AG04450 (cell line): ENCODE measurements around the gene CYS1. TPM values are rescaled to one million over a fixed set of nuclear protein-coding genes. Genes with fewer than 3 reads are reported as not detected.

Source experiments
- CTCF ChIA-PET: fragments of 300-600, 350-600 bp; formaldehyde crosslinking; extraction: SDS; loops from one replicate; lab custom pipeline; 2022; ENCODE audit warnings: antibody characterized with exemption, inconsistent platforms; lab: Charles Lee
- POLR2A ChIA-PET: fragments of 350-600 bp; formaldehyde crosslinking; extraction: SDS; loops from one replicate; lab custom pipeline; 2021; ENCODE audit warnings: antibody characterized with exemption, inconsistent platforms; lab: Yijun Ruan, JAX
- DNase-seq: peaks from one replicate; pipeline ENCODE4 v3.0.0-alpha.2; 2011; ENCODE audit warnings: low read depth, low spot score
- H3K27ac ChIP-seq: one replicate; pipeline ENCODE4 v1.5.1; 2012; ENCODE audit warnings: low read depth, low read length, control low read depth
- H3K27me3 ChIP-seq: one replicate; pipeline ENCODE4 v1.6.0; 2012; ENCODE audit warnings: low read length; ENCODE audit not compliant: control insufficient read depth, insufficient read depth
- H3K4me3 ChIP-seq: 2 replicates; pipeline ENCODE4 v1.5.1; 2011; ENCODE audit warnings: mild to moderate bottlenecking, low read depth, low read length, control low read depth
- H3K9me3 ChIP-seq: 2 replicates; pipeline ENCODE4 v1.5.1; 2012; ENCODE audit warnings: low read length; ENCODE audit not compliant: control insufficient read depth, insufficient read depth
- polyA plus RNA-seq: library from polyadenylated mRNA; depleted of rRNA; stranded (reverse); fragments of >200 nt; gene quantifications from 2 replicates; pipeline ENCODE4 v1.2.3, GENCODE V29; 2011
- TF ChIP-seq, protein P1 (sequence below): IDR thresholded peaks from 2 replicates; pipeline ENCODE4 v1.5.1; 2011; ENCODE audit warnings: low read depth, low read length, control low read depth, inconsistent platforms

The CYS1 gene
- polyA plus RNA-seq, 1 experiment, result 0.12 TPM

DNA sequence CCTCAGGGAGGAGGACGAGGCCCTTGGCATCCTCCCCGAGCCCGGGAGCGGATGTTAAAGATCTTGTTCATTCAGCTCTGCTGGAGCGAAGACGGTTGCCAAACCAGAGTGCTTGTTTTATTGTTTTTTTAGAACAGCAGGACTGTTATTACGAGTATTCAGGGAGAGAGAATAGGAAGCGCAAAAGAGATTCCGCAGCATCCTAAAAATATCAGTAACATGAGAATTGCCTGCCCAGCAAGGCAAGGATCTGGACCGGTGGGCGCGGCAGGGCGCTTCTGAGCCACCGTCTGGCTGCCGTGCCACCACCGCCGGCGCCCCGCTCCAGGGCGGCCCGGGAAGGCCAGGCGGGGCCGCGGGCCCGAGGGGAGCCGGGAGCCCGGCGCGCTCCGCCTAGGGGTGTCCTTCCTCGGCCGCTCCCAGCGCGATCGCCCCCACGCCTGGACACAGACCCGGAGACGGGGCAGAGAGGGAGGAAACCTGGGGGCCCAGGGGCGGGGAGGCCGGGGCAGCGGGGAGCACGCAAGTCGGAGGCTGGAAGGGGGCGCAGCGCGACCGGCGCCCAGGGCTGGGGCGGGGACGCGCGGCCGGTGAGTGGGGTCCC lies 843 bp downstream of the CYS1 start:
- Histone ChIP-seq H3K9me3 (no peaks in the 10 kb centered on the region), H3K27ac (no peak overlapping the region), H3K27me3 (peaks cover 66% of the 10 kb centered on the region), H3K4me3 (peak overlapping the region; percentile 39)
- CTCF ChIA-PET, result interaction anchor here (0.6 to 3.1 kb wide), 5 partner anchors 14 to 356 kb away, joined by 3 to 22 read pairs (median 4); no protein-coding TSS in a partner anchor
- DNase-seq, result no peak
- TF ChIP-seq, protein P1, sequence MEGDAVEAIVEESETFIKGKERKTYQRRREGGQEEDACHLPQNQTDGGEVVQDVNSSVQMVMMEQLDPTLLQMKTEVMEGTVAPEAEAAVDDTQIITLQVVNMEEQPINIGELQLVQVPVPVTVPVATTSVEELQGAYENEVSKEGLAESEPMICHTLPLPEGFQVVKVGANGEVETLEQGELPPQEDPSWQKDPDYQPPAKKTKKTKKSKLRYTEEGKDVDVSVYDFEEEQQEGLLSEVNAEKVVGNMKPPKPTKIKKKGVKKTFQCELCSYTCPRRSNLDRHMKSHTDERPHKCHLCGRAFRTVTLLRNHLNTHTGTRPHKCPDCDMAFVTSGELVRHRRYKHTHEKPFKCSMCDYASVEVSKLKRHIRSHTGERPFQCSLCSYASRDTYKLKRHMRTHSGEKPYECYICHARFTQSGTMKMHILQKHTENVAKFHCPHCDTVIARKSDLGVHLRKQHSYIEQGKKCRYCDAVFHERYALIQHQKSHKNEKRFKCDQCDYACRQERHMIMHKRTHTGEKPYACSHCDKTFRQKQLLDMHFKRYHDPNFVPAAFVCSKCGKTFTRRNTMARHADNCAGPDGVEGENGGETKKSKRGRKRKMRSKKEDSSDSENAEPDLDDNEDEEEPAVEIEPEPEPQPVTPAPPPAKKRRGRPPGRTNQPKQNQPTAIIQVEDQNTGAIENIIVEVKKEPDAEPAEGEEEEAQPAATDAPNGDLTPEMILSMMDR, result no peak
- POLR2A ChIA-PET, result interaction anchor here (1.2 kb wide), 1 partner anchor 18 kb away, joined by 4 read pairs; no protein-coding TSS in a partner anchor

GRCh38 chr2:10078704-10079265 lies 1.4 kb downstream of the CYS1 start:
- Histone ChIP-seq H3K27me3 (peaks cover 70% of the 10 kb centered on the region), H3K4me3 (peak overlapping the region; percentile 39), H3K27ac (no peak overlapping the region), H3K9me3 (no peaks in the 10 kb centered on the region)
- CTCF ChIA-PET, result interaction anchor here (0.5 to 3.1 kb wide), 5 partner anchors 18 to 356 kb away, joined by 3 to 22 read pairs (median 4); no protein-coding TSS in a partner anchor
- POLR2A ChIA-PET, result interaction anchor here (1.2 kb wide), 1 partner anchor 18 kb away, joined by 4 read pairs; no protein-coding TSS in a partner anchor
- no peak for DNase-seq
- TF ChIP-seq, protein P1, result no peak

- ChIA-PET CTCF (interaction anchor here (0.5 to 3.1 kb wide), 4 partner anchors 11 to 355 kb away, joined by 3 to 22 read pairs (median 4); no protein-coding TSS in a partner anchor), POLR2A (no interaction called here)
- no peak for DNase-seq
- Histone ChIP-seq H3K4me3 (no peak overlapping the region), H3K9me3 (no peaks in the 10 kb centered on the region), H3K27ac (no peak overlapping the region), H3K27me3 (peaks cover 73% of the 10 kb centered on the region)
- TF ChIP-seq, protein P1, result no peak
Observed at GRCh38 chr2:10078001-10078400, 2.2 kb downstream of the CYS1 start.

GRCh38 chr2:10076988-10077527 lies 3.2 kb downstream of the CYS1 start:
- POLR2A ChIA-PET, result no interaction called here
- CTCF ChIA-PET, result interaction anchor here (0.7 to 3.1 kb wide), 7 partner anchors 10 to 358 kb away, joined by 3 to 22 read pairs (median 4); no protein-coding TSS in a partner anchor
- no peaks in the 10 kb centered on the region for H3K9me3 ChIP-seq
- H3K4me3 ChIP-seq, result no peak overlapping the region
- TF ChIP-seq, protein P1, result no peak
- DNase-seq, result no peak
- peaks cover 66% of the 10 kb centered on the region for H3K27me3 ChIP-seq
- H3K27ac ChIP-seq, result no peak overlapping the region
